CMK (cell line): ENCODE data around the gene IMPA2.
"Not testable (repeated sequence)": the region's sequence is repeated elsewhere in the genome, so short reads cannot be mapped to it uniquely, and the experiment has no call there.

ENCODE experiments used
- DNase-seq: peaks from one replicate; pipeline ENCODE4 v3.0.0-alpha.2; 2010; ENCODE audit warnings: low read depth

The IMPA2 gene

DNA sequence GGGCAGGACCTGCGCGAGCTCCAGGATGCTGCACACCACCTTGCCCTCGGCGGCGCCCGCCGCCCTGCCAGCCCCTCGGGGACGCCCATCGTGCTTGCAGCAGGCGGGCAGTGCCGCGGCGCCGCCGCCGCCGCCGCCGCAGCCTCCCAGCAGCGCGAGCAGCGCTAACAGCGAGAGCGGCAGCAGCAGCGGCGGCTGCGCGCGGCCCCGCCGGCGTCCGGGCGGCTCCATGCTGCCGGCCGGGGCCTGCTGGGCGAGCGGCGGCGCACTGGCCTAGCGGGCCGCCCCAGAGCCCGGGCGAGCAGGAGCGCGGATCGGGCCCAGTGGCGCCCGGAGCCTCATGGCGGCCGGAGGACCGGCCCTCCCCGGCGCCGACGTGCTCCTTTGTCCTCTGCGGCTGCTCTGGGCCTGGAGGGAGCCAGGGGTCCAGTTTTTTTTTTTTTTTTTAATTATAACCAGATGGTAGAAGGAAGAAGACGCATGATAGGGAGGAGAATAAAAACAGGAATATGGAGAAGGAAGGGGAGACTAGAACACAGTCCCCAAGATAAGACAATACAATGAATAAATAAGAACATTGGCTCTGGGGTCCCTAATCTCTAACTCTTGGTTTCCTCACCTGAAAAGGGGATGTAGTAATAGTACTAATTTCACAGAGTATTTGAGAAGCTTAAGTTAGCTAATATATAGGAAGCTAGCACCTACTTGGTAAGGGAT is 95.3 kb downstream of the IMPA2 start:
- no peak for DNase-seq

DNA sequence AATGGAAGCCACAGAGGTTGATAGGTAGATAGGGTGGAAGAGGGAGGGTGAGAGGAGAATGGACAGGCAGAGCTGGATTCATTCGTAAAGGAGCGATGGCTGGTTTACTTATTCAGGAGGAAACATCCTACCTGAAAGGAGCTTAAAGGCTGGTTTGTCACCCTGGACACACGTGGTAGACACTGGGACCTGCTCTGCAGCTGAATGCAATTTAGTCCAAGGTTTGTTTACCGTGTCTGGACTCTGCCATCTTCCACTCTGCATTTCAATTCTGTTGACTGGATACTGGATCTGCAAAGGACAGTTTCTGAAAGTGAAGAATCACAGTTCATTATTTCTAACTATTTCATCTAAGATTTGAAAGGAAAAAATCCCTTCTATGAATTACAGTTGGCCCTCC is 96.7 kb downstream of the IMPA2 start:
- not testable (repeated sequence) for DNase-seq

DNA sequence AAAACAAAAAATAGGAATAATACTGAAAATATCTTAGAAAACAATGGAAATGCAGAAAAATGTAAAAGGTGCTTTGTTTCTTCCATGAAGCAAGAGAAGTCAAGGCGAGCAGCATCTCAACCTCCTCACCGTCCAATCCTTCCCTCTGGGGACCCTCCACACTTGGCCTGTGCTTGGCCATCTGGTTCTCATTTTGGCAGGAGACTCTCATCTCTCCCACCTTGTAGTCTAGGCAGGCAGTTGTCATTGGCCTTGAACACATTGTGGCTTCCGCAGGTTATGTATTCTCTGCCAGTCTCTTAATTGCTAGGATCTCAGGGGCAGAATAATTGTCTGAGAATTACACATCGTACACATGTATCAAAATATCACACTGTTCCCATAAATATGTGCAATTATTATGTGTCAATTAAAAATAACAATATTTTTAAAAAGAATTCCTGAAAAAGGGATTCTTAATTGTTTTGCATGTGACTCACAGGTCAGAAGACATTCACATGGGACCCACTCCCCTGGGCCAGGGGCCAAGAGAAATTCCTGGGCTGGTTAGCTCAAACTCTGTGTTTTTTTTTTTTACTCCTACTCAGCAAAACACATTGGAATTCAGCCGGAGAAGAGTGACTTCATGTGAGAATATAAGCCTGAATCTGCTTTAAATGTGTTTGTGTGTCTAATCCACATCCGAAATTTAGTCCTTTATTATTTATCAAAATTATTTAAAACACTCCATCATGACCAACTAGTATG is 98.4 kb downstream of the IMPA2 start:
- no peak for DNase-seq
